ENCODE measurements around the gene C9orf85.

DNA sequence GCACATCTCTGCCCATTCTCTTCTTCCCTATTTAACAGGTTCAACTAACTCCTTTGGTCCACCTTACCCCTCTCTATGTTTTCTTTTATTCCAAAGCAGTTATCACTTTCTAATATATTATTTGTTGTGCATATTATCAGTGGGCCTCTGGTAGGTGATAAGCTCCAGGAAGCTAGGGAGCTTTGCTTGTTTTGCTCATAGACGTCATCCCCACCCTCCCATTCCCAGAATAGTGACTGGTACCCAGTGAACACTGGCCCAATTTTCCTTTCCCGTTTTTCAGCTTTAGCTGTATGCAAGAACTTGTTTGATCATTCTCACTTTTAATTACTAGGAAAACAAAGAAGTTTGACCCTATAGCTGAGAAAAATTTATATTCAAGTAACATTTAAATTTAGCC is 7.4 kb upstream of the C9orf85 start:
- TF ChIP-seq, protein P1, sequence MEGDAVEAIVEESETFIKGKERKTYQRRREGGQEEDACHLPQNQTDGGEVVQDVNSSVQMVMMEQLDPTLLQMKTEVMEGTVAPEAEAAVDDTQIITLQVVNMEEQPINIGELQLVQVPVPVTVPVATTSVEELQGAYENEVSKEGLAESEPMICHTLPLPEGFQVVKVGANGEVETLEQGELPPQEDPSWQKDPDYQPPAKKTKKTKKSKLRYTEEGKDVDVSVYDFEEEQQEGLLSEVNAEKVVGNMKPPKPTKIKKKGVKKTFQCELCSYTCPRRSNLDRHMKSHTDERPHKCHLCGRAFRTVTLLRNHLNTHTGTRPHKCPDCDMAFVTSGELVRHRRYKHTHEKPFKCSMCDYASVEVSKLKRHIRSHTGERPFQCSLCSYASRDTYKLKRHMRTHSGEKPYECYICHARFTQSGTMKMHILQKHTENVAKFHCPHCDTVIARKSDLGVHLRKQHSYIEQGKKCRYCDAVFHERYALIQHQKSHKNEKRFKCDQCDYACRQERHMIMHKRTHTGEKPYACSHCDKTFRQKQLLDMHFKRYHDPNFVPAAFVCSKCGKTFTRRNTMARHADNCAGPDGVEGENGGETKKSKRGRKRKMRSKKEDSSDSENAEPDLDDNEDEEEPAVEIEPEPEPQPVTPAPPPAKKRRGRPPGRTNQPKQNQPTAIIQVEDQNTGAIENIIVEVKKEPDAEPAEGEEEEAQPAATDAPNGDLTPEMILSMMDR (IDR thresholded peaks at IDR 0.05; ENCODE audit: low read length) = no peak
- TF ChIP-seq EZH2 (IDR thresholded peaks at IDR 0.05; ENCODE audit: borderline replicate concordance, low read length) = no peak
